Sigmoid colon (tissue), 3 donors: ENCODE measurements around the gene SECTM1.

Experiments
- CTCF ChIP-seq, 4 experiments: fragments of 450-650 bp in 3 of 4; fragments of 200-600 bp in 1 of 4; IDR thresholded peaks; one replicate each; pipeline ENCODE4 v1.5.1; 2016 to 2019; ENCODE audit warnings: antibody characterized with exemption in 4 of 4, mild to moderate bottlenecking in 3 of 4, moderate library complexity in 2 of 4
- POLR2A ChIP-seq, 2 donors: fragments of 450-650 bp; IDR thresholded peaks; one replicate each; pipeline ENCODE4 v1.6.1; 2016; ENCODE audit warnings: antibody characterized with exemption in 2 of 2, mild to moderate bottlenecking in 2 of 2, moderate library complexity in 2 of 2

GRCh38 chr17:82334622-82335394 lies 1.2 kb upstream of the SECTM1 start:
- TF ChIP-seq CTCF (IDR thresholded peaks at IDR 0.05) (no peak), POLR2A (IDR thresholded peaks at IDR 0.05) (no peak)
